NOMO-1 treated with DMSO at 0.1 percent for 48 hours (cell line): ENCODE measurements around the gene F12.
"Not testable (repeated sequence)": the region's sequence is repeated elsewhere in the genome, so short reads cannot be mapped to it uniquely, and the experiment has no call there.

ENCODE experiments used
- DNase-seq: peaks from one replicate; lab custom pipeline; 2025; ENCODE audit not compliant: unreplicated experiment; lab: John Stamatoyannopoulos, UW

Gene F12

GRCh38 chr5:177370488-177371119 is 38.8 kb downstream of the F12 start:
- DNase-seq, result no peak

- no peak for DNase-seq
These were observed 39.5 kb downstream of the F12 start for GRCh38 chr5:177369645-177370440.

- DNase-seq, result no peak
These were observed 40.3 kb downstream of the F12 start for GRCh38 chr5:177368869-177369644.

- no peak for DNase-seq
These were observed 41.1 kb downstream of the F12 start for GRCh38 chr5:177367981-177368868.

- DNase-seq, result no peak
These were observed 42.0 kb downstream of the F12 start for GRCh38 chr5:177367323-177367848.

- no peak for DNase-seq
These were observed 42.6 kb downstream of the F12 start for GRCh38 chr5:177366528-177367322.

GRCh38 chr5:177365845-177366527 is 43.4 kb downstream of the F12 start:
- no peak for DNase-seq

- DNase-seq, result no peak
These were observed 45.0 kb downstream of the F12 start for GRCh38 chr5:177364159-177364962.

GRCh38 chr5:177363565-177363964 is 45.8 kb downstream of the F12 start:
- no peak for DNase-seq

- DNase-seq, result no peak
These were observed 46.5 kb downstream of the F12 start for GRCh38 chr5:177362610-177363507.

GRCh38 chr5:177362292-177362609 is 47.1 kb downstream of the F12 start:
- DNase-seq, result no peak

GRCh38 chr5:177361418-177362291 is 47.7 kb downstream of the F12 start:
- DNase-seq, result peak; percentile 73

- DNase-seq, result not testable (repeated sequence)
These were observed 48.6 kb downstream of the F12 start for GRCh38 chr5:177360740-177361139.

- DNase-seq, result no peak
These were observed 49.5 kb downstream of the F12 start for GRCh38 chr5:177359860-177360259.

- DNase-seq, result no peak
These were observed 49.9 kb downstream of the F12 start for GRCh38 chr5:177359451-177359851.

GRCh38 chr5:177358370-177358819 is 51.0 kb downstream of the F12 start:
- DNase-seq, result no peak
